ENCODE data around the gene PIK3R6.
"Not testable (repeated sequence)": the region's sequence is repeated elsewhere in the genome, so short reads cannot be mapped to it uniquely, and the experiment has no call there.

PIK3R6 gene

GRCh38 chr17:8859027-8859803 is 8.3 kb downstream of the PIK3R6 start:
- Histone ChIP-seq H4K20me1 (ENCODE audit: insufficient read depth, low read length, poor library complexity, severe bottlenecking) (no peaks in the 10 kb centered on the region), H3K27me3 (ENCODE audit: insufficient read depth, low read length, poor library complexity, severe bottlenecking) (no peaks in the 10 kb centered on the region), H3K36me3 (ENCODE audit: insufficient read depth, low read length) (no peaks in the 10 kb centered on the region), H3K4me3 (ENCODE audit: low read length, poor library complexity, severe bottlenecking) (peak overlapping the region; percentile 68), H3K9ac (ENCODE audit: low read depth, low read length, poor library complexity, severe bottlenecking) (peak overlapping the region; percentile 46), H3K4me2 (ENCODE audit: low read depth, low read length, poor library complexity, severe bottlenecking) (peak overlapping the region; percentile 89), H3K79me2 (ENCODE audit: insufficient read depth, low read length) (peaks cover 83% of the 10 kb centered on the region; the same call in 1 of the 2 replicates), H3K4me1 (ENCODE audit: insufficient read depth, low read length, poor library complexity, severe bottlenecking) (peaks cover 78% of the 10 kb centered on the region), H2AFZ (ENCODE audit: low read length) (no peak overlapping the region), H3K9me2 (replicated peaks; ENCODE audit: low read depth, low read length) (no peaks in the 10 kb centered on the region), H3K9me3 (ENCODE audit: insufficient read depth, low read depth, low read length) (no peaks in the 10 kb centered on the region), H3F3A (ENCODE audit: low read depth) (peaks cover 4% of the 10 kb centered on the region; the same call in 1 of the 2 replicates)
- TF ChIP-seq CTCF (conservative IDR thresholded peaks at IDR 0.05; ENCODE audit: low read length) (0 out of 2 replicates have a peak, but pooled peaks have one; percentile 17), EZH2phosphoT487 (IDR thresholded peaks at IDR 0.05; ENCODE audit: borderline replicate concordance) (no peak)

- no peak for TF ChIP-seq EZH2phosphoT487 (IDR thresholded peaks at IDR 0.05; ENCODE audit: borderline replicate concordance)
- TF ChIP-seq CTCF (conservative IDR thresholded peaks at IDR 0.05; ENCODE audit: low read length) = no peak
- Histone ChIP-seq H3K9me2 (replicated peaks; ENCODE audit: low read depth, low read length) (no peaks in the 10 kb centered on the region), H3K9ac (ENCODE audit: low read depth, low read length, poor library complexity, severe bottlenecking) (peak overlapping the region; percentile 70), H3K4me2 (ENCODE audit: low read depth, low read length, poor library complexity, severe bottlenecking) (peak overlapping the region; percentile 89), H4K20me1 (ENCODE audit: insufficient read depth, low read length, poor library complexity, severe bottlenecking) (no peaks in the 10 kb centered on the region), H3K79me2 (ENCODE audit: insufficient read depth, low read length) (peaks cover 74% of the 10 kb centered on the region; the same call in 1 of the 2 replicates), H3K4me3 (ENCODE audit: low read length, poor library complexity, severe bottlenecking) (peak overlapping the region; percentile 68), H2AFZ (ENCODE audit: low read length) (no peak overlapping the region), H3K27me3 (ENCODE audit: insufficient read depth, low read length, poor library complexity, severe bottlenecking) (no peaks in the 10 kb centered on the region), H3K4me1 (ENCODE audit: insufficient read depth, low read length, poor library complexity, severe bottlenecking) (peaks cover 73% of the 10 kb centered on the region), H3F3A (ENCODE audit: low read depth) (peaks cover 4% of the 10 kb centered on the region; the same call in 1 of the 2 replicates), H3K36me3 (ENCODE audit: insufficient read depth, low read length) (no peaks in the 10 kb centered on the region), H3K9me3 (ENCODE audit: insufficient read depth, low read depth, low read length) (no peaks in the 10 kb centered on the region)
Measured at GRCh38 chr17:8857919-8858318, 9.6 kb downstream of the PIK3R6 start.

DNA sequence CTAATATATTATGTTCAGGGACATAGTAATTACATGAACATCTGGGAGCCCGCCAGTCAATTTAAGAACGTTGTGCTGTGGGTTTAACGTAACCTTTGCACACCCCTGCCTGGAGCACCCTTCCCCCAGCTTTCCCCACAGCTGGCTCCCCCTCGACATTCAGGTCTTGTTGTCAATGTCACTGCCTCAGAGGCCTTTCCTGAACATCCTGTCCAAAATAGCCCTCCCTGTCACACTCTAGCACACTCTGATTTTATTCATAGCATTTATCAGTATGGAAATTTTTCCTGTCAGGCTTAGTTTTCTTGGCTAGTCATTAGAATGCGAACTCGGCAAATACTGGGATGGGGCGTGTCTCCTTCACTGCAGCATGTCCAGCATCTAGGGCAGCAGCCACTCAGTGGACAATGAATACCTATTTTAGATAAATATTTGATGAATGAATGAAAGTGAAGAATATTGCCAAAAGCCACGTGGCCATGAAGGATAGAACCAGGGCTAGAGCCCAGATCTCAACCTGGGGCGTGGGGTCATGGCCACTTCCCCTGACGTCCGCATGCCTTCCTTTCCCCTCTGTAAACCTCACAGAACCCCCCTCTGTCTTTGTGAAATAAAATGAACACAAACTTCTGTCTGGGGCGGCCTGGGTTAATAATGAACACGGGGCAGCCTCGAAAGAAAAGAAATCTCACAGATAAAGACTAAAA is 10.5 kb downstream of the PIK3R6 start:
- H3K4me2 ChIP-seq (ENCODE audit: low read depth, low read length, poor library complexity, severe bottlenecking) = peak overlapping the region; percentile 89
- peaks cover 64% of the 10 kb centered on the region for H3K4me1 ChIP-seq (ENCODE audit: insufficient read depth, low read length, poor library complexity, severe bottlenecking)
- H3K36me3 ChIP-seq (ENCODE audit: insufficient read depth, low read length) = no peaks in the 10 kb centered on the region
- H3K79me2 ChIP-seq (ENCODE audit: insufficient read depth, low read length) = peaks cover 68% of the 10 kb centered on the region; the same call in 1 of the 2 replicates
- H3K9me2 ChIP-seq (replicated peaks; ENCODE audit: low read depth, low read length) = no peaks in the 10 kb centered on the region
- no peak overlapping the region for H2AFZ ChIP-seq (ENCODE audit: low read length)
- no peaks in the 10 kb centered on the region for H3K9me3 ChIP-seq (ENCODE audit: insufficient read depth, low read depth, low read length)
- peaks cover 4% of the 10 kb centered on the region; the same call in 1 of the 2 replicates for H3F3A ChIP-seq (ENCODE audit: low read depth)
- H3K27me3 ChIP-seq (ENCODE audit: insufficient read depth, low read length, poor library complexity, severe bottlenecking) = no peaks in the 10 kb centered on the region
- H3K4me3 ChIP-seq (ENCODE audit: low read length, poor library complexity, severe bottlenecking) = peak overlapping the region; percentile 68
- no peaks in the 10 kb centered on the region for H4K20me1 ChIP-seq (ENCODE audit: insufficient read depth, low read length, poor library complexity, severe bottlenecking)
- H3K9ac ChIP-seq (ENCODE audit: low read depth, low read length, poor library complexity, severe bottlenecking) = peak overlapping the region; percentile 70
- TF ChIP-seq EZH2phosphoT487 (IDR thresholded peaks at IDR 0.05; ENCODE audit: borderline replicate concordance) (no peak), CTCF (conservative IDR thresholded peaks at IDR 0.05; ENCODE audit: low read length) (no peak)

DNA sequence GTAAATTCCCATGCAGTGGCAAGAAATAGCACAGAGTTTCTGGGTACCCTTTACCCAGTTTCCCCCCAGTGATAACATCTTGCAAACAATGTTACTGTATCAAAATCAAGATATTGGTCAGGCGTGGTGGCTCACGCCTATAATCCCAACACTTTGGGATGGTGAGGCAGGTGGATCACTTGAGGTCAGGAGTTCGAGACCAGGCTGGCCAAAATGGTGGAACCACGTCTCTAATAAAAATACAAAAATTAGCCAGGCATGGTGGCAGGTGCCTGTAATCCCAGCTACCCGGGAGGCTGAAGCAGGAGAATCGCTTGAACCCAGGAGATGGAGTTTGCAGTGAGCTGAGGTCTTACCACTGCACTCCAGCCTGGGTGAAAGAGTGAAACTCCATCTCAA is 11.3 kb downstream of the PIK3R6 start:
- Histone ChIP-seq H3K79me2 (ENCODE audit: insufficient read depth, low read length) (peaks cover 62% of the 10 kb centered on the region; the same call in 1 of the 2 replicates), H3K4me2 (ENCODE audit: low read depth, low read length, poor library complexity, severe bottlenecking) (peak overlapping the region; percentile 89), H3K4me1 (ENCODE audit: insufficient read depth, low read length, poor library complexity, severe bottlenecking) (peaks cover 56% of the 10 kb centered on the region), H3K9ac (ENCODE audit: low read depth, low read length, poor library complexity, severe bottlenecking) (peak overlapping the region; percentile 70), H3K4me3 (ENCODE audit: low read length, poor library complexity, severe bottlenecking) (peak overlapping the region; percentile 68)
- not testable (repeated sequence) for H3K27me3 ChIP-seq (ENCODE audit: insufficient read depth, low read length, poor library complexity, severe bottlenecking); H3K9me2 ChIP-seq (replicated peaks; ENCODE audit: low read depth, low read length); H2AFZ ChIP-seq (ENCODE audit: low read length); H4K20me1 ChIP-seq (ENCODE audit: insufficient read depth, low read length, poor library complexity, severe bottlenecking); H3K9me3 ChIP-seq (ENCODE audit: insufficient read depth, low read depth, low read length); H3F3A ChIP-seq (ENCODE audit: low read depth); H3K36me3 ChIP-seq (ENCODE audit: insufficient read depth, low read length)
